Left ventricle myocardium inferior (tissue), 1 donor: ENCODE data around the gene FAM83F. TPM values are rescaled to one million over a fixed set of nuclear protein-coding genes. Genes with fewer than 3 reads are reported as not detected.

Source experiments
- DNase-seq: peaks from one replicate; pipeline ENCODE4 v3.0.0-alpha.2; 2020
- H3K27ac ChIP-seq: fragments of 200-600 bp; replicated peaks from 2 replicates; pipeline ENCODE4 v1.8.0; 2021
- H3K27me3 ChIP-seq: fragments of 200-600 bp; 2 replicates; pipeline ENCODE4 v1.8.0; 2021; ENCODE audit warnings: low read depth
- H3K36me3 ChIP-seq: fragments of 200-600 bp; 2 replicates; pipeline ENCODE4 v1.8.0; 2021
- H3K4me1 ChIP-seq: fragments of 200-600 bp; 2 replicates; pipeline ENCODE4 v1.8.0; 2021
- H3K4me3 ChIP-seq: fragments of 200-600 bp; 2 replicates; pipeline ENCODE4 v1.8.0; 2021; ENCODE audit warnings: mild to moderate bottlenecking, moderate library complexity
- H3K9me3 ChIP-seq: fragments of 200-600 bp; replicated peaks from 2 replicates; pipeline ENCODE4 v1.8.0; 2021
- CTCF ChIP-seq: fragments of 200-600 bp; IDR thresholded peaks from 2 replicates; pipeline ENCODE4 v1.8.0; 2021; ENCODE audit warnings: antibody characterized with exemption, mild to moderate bottlenecking, borderline replicate concordance
- intact Hi-C: fragments of 100-400 bp; cut with micrococcal nuclease; formaldehyde crosslinking; loops from one replicate; pipeline ENCODE4 v1.11.0; 2022
- total RNA-seq: library from RNA; stranded (reverse); fragmentation: NEBNext Ultra II Directional; extraction: Animal tissue kit (Norgen Biotek cat#: 25700); gene quantifications from one replicate; pipeline ENCODE4 v1.2.1, GENCODE V29; 2021
- donor health status: DM: no; HTN: yes; CAD: no; lungs with severe emphysema.

Gene FAM83F
- total RNA-seq, 1 donor from 2014 or later, result 4.4 TPM

GRCh38 chr22:39956932-39957664, 37.7 kb upstream of the FAM83F start:
- TF ChIP-seq CTCF, result no peak
- no peak for DNase-seq
- Histone ChIP-seq H3K36me3 (no peaks in the 10 kb centered on the region), H3K27me3 (peaks cover 1% of the 10 kb centered on the region), H3K4me3 (no peak overlapping the region), H3K4me1 (peaks cover 16% of the 10 kb centered on the region), H3K9me3 (no peaks in the 10 kb centered on the region), H3K27ac (no peak overlapping the region)
- intact Hi-C loops, result no loop called here

GRCh38 chr22:39958009-39958711, 36.6 kb upstream of the FAM83F start:
- Histone ChIP-seq H3K27me3 (no peaks in the 10 kb centered on the region), H3K4me3 (no peak overlapping the region), H3K4me1 (peaks cover 16% of the 10 kb centered on the region), H3K9me3 (no peaks in the 10 kb centered on the region), H3K27ac (no peak overlapping the region), H3K36me3 (no peaks in the 10 kb centered on the region)
- intact Hi-C loops, result no loop called here
- no peak for DNase-seq
- TF ChIP-seq CTCF, result no peak

- peaks cover 16% of the 10 kb centered on the region for H3K4me1 ChIP-seq
- no peak overlapping the region for H3K27ac ChIP-seq
- intact Hi-C loops, result no loop called here
- no peaks in the 10 kb centered on the region for H3K9me3 ChIP-seq
- TF ChIP-seq CTCF, result no peak
- H3K4me3 ChIP-seq, result no peak overlapping the region
- DNase-seq, result no peak
- H3K27me3 ChIP-seq, result no peaks in the 10 kb centered on the region
- H3K36me3 ChIP-seq, result no peaks in the 10 kb centered on the region
These were observed 35.7 kb upstream of the FAM83F start for GRCh38 chr22:39958949-39959639.

- Histone ChIP-seq H3K27me3 (no peaks in the 10 kb centered on the region), H3K27ac (no peak within 1 kb of the TSS), H3K9me3 (no peaks in the 10 kb centered on the region), H3K4me1 (peaks cover 9% of the 10 kb centered on the region), H3K36me3 (no peaks in the 10 kb centered on the region), H3K4me3 (no peak within 1 kb of the TSS)
- no peak for DNase-seq
- intact Hi-C loops, result no loop called here
- TF ChIP-seq CTCF, result peak; percentile 36
These were observed 34.9 kb upstream of the FAM83F start, which contains the start of gene TMA7B for GRCh38 chr22:39959640-39960447. Gene TMA7B, plus strand, starts transcription at chr22:39960397. Its CDS starts 3,978 bp downstream, at chr22:39964375.
